NCI-H774 (cell line): ENCODE measurements around the gene ZNF408.
A peak's percentile ranks its signal among the peaks of the same experiment; 100 is the strongest.

ENCODE experiments used
- DNase-seq: peaks from one replicate; lab custom pipeline; 2025; lab: John Stamatoyannopoulos, UW

ZNF408 gene

GRCh38 chr11:46727952-46728658, 27.3 kb downstream of the ZNF408 start:
- no peak for DNase-seq

DNA sequence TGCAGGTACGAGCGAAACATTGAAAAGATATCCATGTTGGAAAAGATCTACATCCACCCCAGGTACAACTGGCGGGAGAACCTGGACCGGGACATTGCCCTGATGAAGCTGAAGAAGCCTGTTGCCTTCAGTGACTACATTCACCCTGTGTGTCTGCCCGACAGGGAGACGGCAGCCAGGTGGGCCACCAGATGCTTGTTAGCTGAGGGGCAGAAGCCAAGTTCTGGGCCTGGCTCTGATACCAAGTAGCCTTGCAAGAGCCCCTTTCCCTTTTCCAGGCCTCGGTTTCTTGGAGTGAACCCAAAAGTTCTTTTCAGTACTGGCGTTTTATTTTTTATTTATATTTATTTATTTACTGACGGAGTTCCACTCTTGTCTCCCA, 27.8 kb downstream of the ZNF408 start:
- DNase-seq, result no peak

- no peak for DNase-seq
Observed at GRCh38 chr11:46729110-46730027, 28.5 kb downstream of the ZNF408 start.

DNA sequence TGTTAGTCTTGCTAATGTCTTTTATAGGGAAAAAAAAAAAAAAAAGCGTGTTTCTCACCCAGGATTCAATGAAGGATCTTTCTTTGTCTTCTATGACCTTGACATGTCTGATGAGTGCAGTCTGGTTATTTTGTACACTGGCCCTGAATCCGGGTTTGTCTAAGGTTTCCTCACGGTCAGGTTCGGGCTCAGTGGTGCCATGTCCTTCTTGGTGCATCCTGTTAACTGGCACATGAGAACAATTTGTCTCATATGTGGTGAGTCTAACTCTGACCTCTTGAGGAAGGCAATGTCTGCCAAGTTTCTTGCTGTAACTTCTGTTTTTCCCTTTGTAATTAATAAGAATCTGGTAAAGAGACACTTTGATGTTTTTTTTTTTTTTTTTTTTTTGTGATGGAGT, 30.7 kb downstream of the ZNF408 start:
- no peak for DNase-seq

DNA sequence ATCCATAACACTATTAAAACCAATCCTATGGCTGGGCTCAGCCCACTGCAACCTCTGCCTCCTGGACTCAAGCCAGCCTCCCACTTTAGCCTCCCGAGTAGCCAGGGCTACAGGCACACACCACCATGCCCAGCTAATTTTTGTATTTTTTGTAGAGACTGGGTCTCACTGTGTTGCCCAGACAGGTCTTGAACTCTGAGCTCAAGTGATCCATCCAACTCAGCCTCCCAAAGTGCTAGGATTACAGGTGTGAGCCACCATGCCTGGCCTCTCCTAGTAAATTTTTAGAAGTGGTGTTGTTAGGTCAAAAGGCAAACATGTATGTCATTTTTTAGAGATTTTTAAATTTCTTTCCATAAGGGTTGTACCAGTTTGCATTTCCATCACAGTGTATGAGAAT, 32.4 kb downstream of the ZNF408 start:
- no peak for DNase-seq

DNA sequence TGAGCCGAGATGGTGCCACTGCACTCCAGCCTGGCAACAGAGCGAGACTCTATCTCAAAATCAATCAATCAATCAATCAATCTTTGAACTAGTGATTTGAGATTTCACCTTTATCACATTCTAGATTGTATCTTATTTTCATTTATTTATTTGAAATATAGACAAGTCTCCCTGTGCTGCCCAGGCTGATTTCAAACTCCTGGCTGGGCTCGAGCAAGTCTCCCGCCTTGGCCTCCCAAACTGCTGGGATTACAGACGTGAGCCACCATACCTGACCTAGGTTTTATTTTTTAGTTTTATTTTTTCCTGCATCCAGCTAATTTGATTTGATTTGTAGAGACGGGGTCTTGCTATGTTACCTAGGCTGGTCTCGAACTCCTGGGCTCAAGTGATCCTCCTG, 35.3 kb downstream of the ZNF408 start:
- no peak for DNase-seq

GRCh38 chr11:46736615-46737014, 35.8 kb downstream of the ZNF408 start:
- DNase-seq, result no peak

DNA sequence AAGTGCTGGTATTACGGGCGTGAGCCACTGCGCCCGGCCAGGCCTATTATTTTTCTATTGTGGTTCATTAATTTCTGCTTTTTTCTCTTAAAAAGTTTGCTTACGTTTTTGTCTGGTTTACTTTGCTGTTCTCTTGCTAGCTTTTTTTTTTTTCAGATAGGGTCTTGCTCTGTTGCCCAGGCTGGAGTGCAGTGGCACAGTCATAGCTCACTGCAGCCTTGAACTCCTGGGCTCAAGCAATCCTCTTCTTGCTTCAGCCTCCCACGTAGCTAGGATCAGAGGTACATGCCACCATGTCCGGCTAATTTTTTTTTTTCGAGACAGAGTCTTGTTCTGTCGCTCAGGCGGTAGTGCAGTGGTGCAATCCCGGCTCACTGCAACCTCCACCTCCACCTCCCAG, 36.9 kb downstream of the ZNF408 start:
- no peak for DNase-seq

DNA sequence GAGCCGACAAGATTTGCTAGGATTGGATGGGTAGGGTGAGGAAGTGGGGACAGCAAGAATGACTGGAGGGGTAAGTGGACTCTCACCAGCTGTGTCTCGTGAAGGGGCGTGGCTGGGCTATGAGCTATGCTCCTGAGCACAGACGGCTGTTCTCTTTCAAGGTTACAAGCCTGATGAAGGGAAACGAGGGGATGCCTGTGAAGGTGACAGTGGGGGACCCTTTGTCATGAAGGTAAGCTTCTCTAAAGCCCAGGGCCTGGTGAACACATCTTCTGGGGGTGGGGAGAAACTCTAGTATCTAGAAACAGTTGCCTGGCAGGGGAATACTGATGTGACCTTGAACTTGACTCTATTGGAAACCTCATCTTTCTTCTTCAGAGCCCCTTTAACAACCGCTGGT, 38.1 kb downstream of the ZNF408 start:
- DNase-seq, result no peak

DNA sequence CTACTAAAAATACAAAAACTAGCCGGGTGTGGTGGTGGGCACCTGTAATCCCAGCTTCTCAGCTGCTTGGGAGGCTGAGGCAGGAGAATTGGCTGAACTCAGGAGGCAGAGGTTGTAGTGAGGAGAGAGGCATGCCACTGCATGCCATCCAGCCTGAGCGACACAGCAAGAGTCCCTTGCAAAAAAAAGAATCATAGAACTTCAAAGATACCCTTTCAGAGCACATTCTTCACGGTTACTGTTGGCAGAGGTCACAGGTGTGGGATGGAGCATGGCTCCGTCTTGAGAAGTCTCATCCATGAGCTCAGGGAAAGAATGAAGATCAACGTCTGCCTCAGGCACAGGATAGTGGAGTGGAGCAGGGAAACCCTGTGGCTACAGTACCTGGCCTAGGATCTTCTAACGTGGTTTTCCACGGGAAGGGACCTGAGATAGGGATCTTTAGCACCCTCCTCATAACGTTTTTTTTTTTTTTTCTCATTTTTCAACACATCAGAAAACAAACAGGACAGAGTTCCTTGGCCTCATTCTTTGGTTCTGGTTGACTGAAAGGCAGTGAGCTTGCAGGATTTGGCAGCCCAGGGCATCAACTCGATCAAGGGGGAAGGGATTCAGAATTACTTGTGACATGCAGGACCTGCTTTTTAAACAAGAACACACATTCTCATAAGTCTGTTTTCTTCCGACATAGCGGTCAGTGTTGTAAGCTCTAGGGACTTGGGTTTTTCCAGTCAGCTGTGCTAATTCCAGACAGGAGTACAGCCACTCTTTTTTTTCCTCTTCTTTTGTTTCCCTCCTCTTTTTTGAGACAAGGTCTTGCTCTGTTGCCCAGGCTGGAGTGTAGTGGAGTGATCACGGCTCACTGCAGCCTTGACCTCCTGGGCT, 41.0 kb downstream of the ZNF408 start:
- DNase-seq, result no peak

DNA sequence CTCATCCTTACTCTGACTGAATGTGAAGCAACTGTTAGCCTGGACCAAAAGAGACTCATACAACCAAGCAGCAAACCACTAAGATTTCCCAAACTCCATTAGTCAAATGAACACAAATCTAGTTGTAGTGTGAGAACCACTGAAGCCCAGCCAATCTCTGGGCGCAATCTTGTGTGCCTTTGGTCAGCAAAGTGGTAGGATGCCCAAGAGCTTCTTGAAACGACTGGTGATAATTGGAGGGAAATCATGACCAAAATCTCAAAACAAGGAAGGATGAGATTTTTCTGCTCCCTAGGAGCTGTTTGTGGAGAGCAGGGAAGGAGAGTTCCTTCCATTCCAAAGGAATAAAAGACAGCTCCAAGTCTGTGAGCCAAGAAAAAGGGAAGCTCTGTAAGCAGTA, 42.2 kb downstream of the ZNF408 start:
- no peak for DNase-seq

DNA sequence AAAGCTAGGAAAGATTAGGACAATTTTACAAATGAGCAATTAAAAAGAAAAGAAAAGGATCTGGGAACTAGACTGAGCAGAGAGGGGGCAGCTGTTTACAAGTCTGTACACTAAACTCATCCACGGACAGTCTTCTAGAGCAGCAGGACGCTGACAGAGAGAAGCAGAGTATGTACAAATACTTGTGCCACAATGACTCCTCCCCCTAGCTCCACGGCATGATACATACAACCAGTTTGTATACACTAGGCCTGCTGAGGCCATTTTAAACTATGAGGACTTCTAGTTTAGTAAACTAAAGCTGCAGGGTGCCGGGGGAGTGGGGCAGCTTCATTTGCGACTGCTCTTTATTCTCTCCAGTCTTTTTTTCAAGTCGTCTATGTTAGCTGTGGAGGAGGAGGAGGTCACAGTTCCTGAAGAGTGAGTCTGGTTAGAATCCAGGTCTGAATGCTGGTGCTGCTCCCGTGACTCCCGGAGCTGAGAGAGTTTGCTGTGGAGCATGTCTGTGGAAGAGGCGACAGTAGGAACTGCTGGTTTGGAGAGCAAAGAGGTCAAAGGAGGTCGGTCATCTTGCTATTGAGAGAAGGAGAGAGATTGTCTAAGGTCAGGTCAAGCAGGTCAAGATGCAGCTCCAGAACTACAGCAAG, 43.0 kb downstream of the ZNF408 start:
- peak; percentile 44 for DNase-seq

GRCh38 chr11:46745328-46745727, 44.5 kb downstream of the ZNF408 start:
- DNase-seq, result no peak

GRCh38 chr11:46745995-46746394, 45.2 kb downstream of the ZNF408 start:
- no peak for DNase-seq

- DNase-seq, result no peak
Observed at GRCh38 chr11:46747150-46747549, 46.3 kb downstream of the ZNF408 start.
